Stomach (tissue), 19 donors: ENCODE results near the gene RHOT2. TPM values are rescaled to one million over a fixed set of nuclear protein-coding genes. Genes with fewer than 3 reads are reported as not detected.

Experiments used
- DNase-seq, 2 donors: peaks; one replicate each; pipeline versions ENCODE4 v3.0.0 to v3.0.0-alpha.2; 2013 to 2019
- H3K27ac ChIP-seq, 5 donors: fragments of 200-600 bp in 4 of 5; sonication (generic) in 4 of 5; one replicate each; pipeline ENCODE4 v1.5.1; 2013 to 2019; ENCODE audit warnings: mild to moderate bottlenecking in 1 of 5, moderate library complexity in 1 of 5
- H3K27me3 ChIP-seq, 3 donors: fragments of 200-600 bp; sonication (generic); one replicate each; pipeline ENCODE4 v1.5.1; 2017 to 2019; ENCODE audit warnings: mixed run types in 1 of 3
- H3K36me3 ChIP-seq, 4 donors: fragments of 200-600 bp; sonication (generic); 1 replicate in 3 of 4; 2 replicates in 1 of 4; pipeline ENCODE4 v1.5.1; 2016 to 2019
- H3K4me1 ChIP-seq, 4 donors: fragments of 200-600 bp; sonication (generic); one replicate each; pipeline ENCODE4 v1.5.1; 2016 to 2019
- H3K4me3 ChIP-seq, 4 donors: fragments of 200-600 bp; sonication (generic) in 3 of 4; one replicate each; pipeline ENCODE4 v1.5.1; 2016 to 2019; ENCODE audit warnings: mild to moderate bottlenecking in 1 of 4
- H3K9me3 ChIP-seq, 4 donors: fragments of 200-600 bp; sonication (generic); one replicate each; pipeline ENCODE4 v1.5.1; 2016 to 2019
- CTCF ChIP-seq, 7 experiments: fragments of 450-650 bp in 4 of 7; fragments of 200-600 bp in 3 of 7; sonication (generic) in 3 of 7; IDR thresholded peaks; one replicate each; pipeline ENCODE4 v1.5.1; 2016 to 2019; ENCODE audit warnings: antibody characterized with exemption in 7 of 7, control low read depth in 2 of 7, mild to moderate bottlenecking in 1 of 7
- EP300 ChIP-seq: sonication (generic); formaldehyde crosslinking; IDR thresholded peaks from one replicate; pipeline ENCODE4 v1.6.1; 2017; ENCODE audit warnings: antibody characterized with exemption
- POLR2A ChIP-seq, 4 donors: fragments of 450-650 bp; IDR thresholded peaks; one replicate each; pipeline ENCODE4 v1.6.1; 2016; ENCODE audit warnings: antibody characterized with exemption in 4 of 4, control low read depth in 2 of 4, mild to moderate bottlenecking in 1 of 4, moderate library complexity in 1 of 4
- POLR2AphosphoS5 ChIP-seq, 3 donors: sonication (generic); formaldehyde crosslinking; IDR thresholded peaks; one replicate each; pipeline ENCODE4 v1.6.1; 2016; ENCODE audit warnings: antibody characterized with exemption in 3 of 3
- WGBS, 5 donors: extraction: QIAGEN DNeasy Blood & Tissue Kit in 3 of 5; methylation state at CpG; one replicate each; pipeline versions ENCODE4 v1.1.5 to v1.1.7; 2013 to 2018; 5-methylcytosine and 5-hydroxymethylcytosine counted together
- intact Hi-C: fragments of 100-400 bp; cut with DNase I; formaldehyde crosslinking; loops from one replicate; pipeline ENCODE4 v1.15.1; 2023; ENCODE audit warnings: low total_unique reads
- long read RNA-seq, 10 donors: transcript quantifications; one replicate each; lab custom pipeline, GENCODE V29; 2026
- polyA plus RNA-seq, 3 donors: library from polyadenylated mRNA; stranded (reverse); fragments of 200-250 nt; gene quantifications; one replicate each; pipeline ENCODE4 v1.2.3, GENCODE V29; 2013
- total RNA-seq, 5 donors: library from RNA; depleted of rRNA; stranded (reverse); fragments of >200 nt; gene quantifications; one replicate each; pipeline versions ENCODE4 v1.1.0 to v1.2.3, GENCODE V29; 2014 to 2016
- donor health status: healthy with polysubstance abuse.
- donor health status: Bipolar disorder and iron deficiency.
- donor health status: healthy.

Gene RHOT2
- total RNA-seq (100 to 1,000 TPM in 3 of 5 donors, 10 to 100 TPM in 2; 41.5 to 574 (median 171) TPM), polyA plus RNA-seq (100 to 1,000 TPM in 1 of 3 donors, 10 to 100 TPM in 2; 68.1 to 151 (median 68.8) TPM)
- long read RNA-seq, donor 1 = 0 reads
- long read RNA-seq, donor 2, partial matches to known transcripts = 0 of 4 reads
- long read RNA-seq, donor 2, other reads (novel, unspliced or antisense) = 0 of 4 reads
- long read RNA-seq, donor 3, transcript RHOT2-208 (2 exons, 397 nt) = major isoform, 5 of 8 reads
- long read RNA-seq, donor 3, partial matches to known transcripts = 0 of 8 reads
- long read RNA-seq, donor 3, other reads (novel, unspliced or antisense) = 0 of 8 reads
- long read RNA-seq, donor 4, partial matches to known transcripts = 0 of 3 reads
- long read RNA-seq, donor 4, other reads (novel, unspliced or antisense) = 0 of 3 reads
- long read RNA-seq, donor 5, partial matches to known transcripts = 0 of 7 reads
- long read RNA-seq, donor 5, other reads (novel, unspliced or antisense) = 0 of 7 reads
- long read RNA-seq, donor 6, partial matches to known transcripts = 0 of 8 reads
- long read RNA-seq, donor 6, other reads (novel, unspliced or antisense) = 0 of 8 reads
- long read RNA-seq, donor 7, partial matches to known transcripts = 0 of 6 reads
- long read RNA-seq, donor 7, other reads (novel, unspliced or antisense) = 0 of 6 reads
- long read RNA-seq, donor 8, partial matches to known transcripts = 0 of 3 reads
- long read RNA-seq, donor 8, other reads (novel, unspliced or antisense) = 0 of 3 reads
- long read RNA-seq, donor 9, partial matches to known transcripts = 0 of 2 reads
- long read RNA-seq, donor 9, other reads (novel, unspliced or antisense) = 0 of 2 reads
- long read RNA-seq, donor 10, partial matches to known transcripts = 0 of 2 reads
- long read RNA-seq, donor 10, other reads (novel, unspliced or antisense) = 0 of 2 reads

- intact Hi-C loops = no loop called here
- peaks cover 34 to 38% (median 38%) of the 10 kb centered on the region in 4 donors for H3K36me3 ChIP-seq
- H3K4me1 ChIP-seq = peaks cover 21 to 30% (median 25%) of the 10 kb centered on the region in 4 donors
- peak; percentile 95 to 98 for DNase-seq
- 0 to 1% (median 0%) methylated on average over 24 to 78 of the region's 78 CpGs for WGBS, 5 donors
- H3K4me3 ChIP-seq = peak within 1 kb of the TSS; percentile 82 to 98 (median 92)
- no peaks in the 10 kb centered on the region for H3K9me3 ChIP-seq
- peak within 1 kb of the TSS; percentile 86 to 93 (median 88) for H3K27ac ChIP-seq
- H3K27me3 ChIP-seq = no peaks in the 10 kb centered on the region
- TF ChIP-seq POLR2A (IDR thresholded peaks at IDR 0.05) = peak in 1 of 4 donors; percentile 56
- peak in 5 of 7 experiments; percentile 51 to 93 (median 86) for TF ChIP-seq CTCF (IDR thresholded peaks at IDR 0.05)
- TF ChIP-seq EP300 = no peak
- peak; percentile 45 to 91 (median 73) for TF ChIP-seq POLR2AphosphoS5 (IDR thresholded peaks at IDR 0.05)
Measured at GRCh38 chr16:667780-668518, at the start of gene RHOT2. TSS of gene RHOT2 (plus strand) at chr16:668132. CDS start at chr16:668200, 68 bp downstream.

- no peak overlapping the region for H3K4me3 ChIP-seq
- H3K4me1 ChIP-seq = peaks cover 15 to 26% (median 22%) of the 10 kb centered on the region in 4 donors
- H3K9me3 ChIP-seq = no peaks in the 10 kb centered on the region
- intact Hi-C loops = no loop called here
- WGBS, 5 donors = 86 to 92% (median 91%) methylated on average over 11 to 20 of the region's 20 CpGs
- no peaks in the 10 kb centered on the region for H3K27me3 ChIP-seq
- DNase-seq = no peak
- no peak overlapping the region for H3K27ac ChIP-seq
- no peak for TF ChIP-seq EP300
- TF ChIP-seq POLR2A (IDR thresholded peaks at IDR 0.05) = no peak
- TF ChIP-seq CTCF (IDR thresholded peaks at IDR 0.05) = no peak
- no peak for TF ChIP-seq POLR2AphosphoS5 (IDR thresholded peaks at IDR 0.05)
- peaks cover 0 to 36% (median 26%) of the 10 kb centered on the region in 4 donors for H3K36me3 ChIP-seq
Measured at GRCh38 chr16:619476-620100, 48.3 kb upstream of the RHOT2 start.

- H3K27me3 ChIP-seq = no peaks in the 10 kb centered on the region
- peaks cover 15 to 26% (median 22%) of the 10 kb centered on the region in 4 donors for H3K4me1 ChIP-seq
- 71 to 81% (median 74%) methylated on average over 21 to 41 of the region's 41 CpGs for WGBS, 5 donors
- peaks cover 7 to 44% (median 34%) of the 10 kb centered on the region in 4 donors for H3K36me3 ChIP-seq
- no peak for DNase-seq
- intact Hi-C loops = no loop called here
- no peak overlapping the region for H3K4me3 ChIP-seq
- H3K9me3 ChIP-seq = no peaks in the 10 kb centered on the region
- H3K27ac ChIP-seq = no peak overlapping the region
- TF ChIP-seq EP300 = no peak
- no peak for TF ChIP-seq POLR2A (IDR thresholded peaks at IDR 0.05)
- no peak for TF ChIP-seq POLR2AphosphoS5 (IDR thresholded peaks at IDR 0.05)
- TF ChIP-seq CTCF (IDR thresholded peaks at IDR 0.05) = no peak
Measured at GRCh38 chr16:620700-621525, 47.0 kb upstream of the RHOT2 start.
